Medulla oblongata (tissue), 1 donor: ENCODE results near the gene RPS6KC1.
"Not testable (repeated sequence)": the region's sequence is repeated elsewhere in the genome, so short reads cannot be mapped to it uniquely, and the experiment has no call there.

Experiments
- DNase-seq: peaks from one replicate; pipeline ENCODE4 v3.0.0-alpha.2; 2015; ENCODE audit errors: extremely low spot score

RPS6KC1 gene, protein sequence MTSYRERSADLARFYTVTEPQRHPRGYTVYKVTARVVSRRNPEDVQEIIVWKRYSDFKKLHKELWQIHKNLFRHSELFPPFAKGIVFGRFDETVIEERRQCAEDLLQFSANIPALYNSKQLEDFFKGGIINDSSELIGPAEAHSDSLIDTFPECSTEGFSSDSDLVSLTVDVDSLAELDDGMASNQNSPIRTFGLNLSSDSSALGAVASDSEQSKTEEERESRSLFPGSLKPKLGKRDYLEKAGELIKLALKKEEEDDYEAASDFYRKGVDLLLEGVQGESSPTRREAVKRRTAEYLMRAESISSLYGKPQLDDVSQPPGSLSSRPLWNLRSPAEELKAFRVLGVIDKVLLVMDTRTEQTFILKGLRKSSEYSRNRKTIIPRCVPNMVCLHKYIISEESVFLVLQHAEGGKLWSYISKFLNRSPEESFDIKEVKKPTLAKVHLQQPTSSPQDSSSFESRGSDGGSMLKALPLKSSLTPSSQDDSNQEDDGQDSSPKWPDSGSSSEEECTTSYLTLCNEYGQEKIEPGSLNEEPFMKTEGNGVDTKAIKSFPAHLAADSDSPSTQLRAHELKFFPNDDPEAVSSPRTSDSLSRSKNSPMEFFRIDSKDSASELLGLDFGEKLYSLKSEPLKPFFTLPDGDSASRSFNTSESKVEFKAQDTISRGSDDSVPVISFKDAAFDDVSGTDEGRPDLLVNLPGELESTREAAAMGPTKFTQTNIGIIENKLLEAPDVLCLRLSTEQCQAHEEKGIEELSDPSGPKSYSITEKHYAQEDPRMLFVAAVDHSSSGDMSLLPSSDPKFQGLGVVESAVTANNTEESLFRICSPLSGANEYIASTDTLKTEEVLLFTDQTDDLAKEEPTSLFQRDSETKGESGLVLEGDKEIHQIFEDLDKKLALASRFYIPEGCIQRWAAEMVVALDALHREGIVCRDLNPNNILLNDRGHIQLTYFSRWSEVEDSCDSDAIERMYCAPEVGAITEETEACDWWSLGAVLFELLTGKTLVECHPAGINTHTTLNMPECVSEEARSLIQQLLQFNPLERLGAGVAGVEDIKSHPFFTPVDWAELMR

DNA sequence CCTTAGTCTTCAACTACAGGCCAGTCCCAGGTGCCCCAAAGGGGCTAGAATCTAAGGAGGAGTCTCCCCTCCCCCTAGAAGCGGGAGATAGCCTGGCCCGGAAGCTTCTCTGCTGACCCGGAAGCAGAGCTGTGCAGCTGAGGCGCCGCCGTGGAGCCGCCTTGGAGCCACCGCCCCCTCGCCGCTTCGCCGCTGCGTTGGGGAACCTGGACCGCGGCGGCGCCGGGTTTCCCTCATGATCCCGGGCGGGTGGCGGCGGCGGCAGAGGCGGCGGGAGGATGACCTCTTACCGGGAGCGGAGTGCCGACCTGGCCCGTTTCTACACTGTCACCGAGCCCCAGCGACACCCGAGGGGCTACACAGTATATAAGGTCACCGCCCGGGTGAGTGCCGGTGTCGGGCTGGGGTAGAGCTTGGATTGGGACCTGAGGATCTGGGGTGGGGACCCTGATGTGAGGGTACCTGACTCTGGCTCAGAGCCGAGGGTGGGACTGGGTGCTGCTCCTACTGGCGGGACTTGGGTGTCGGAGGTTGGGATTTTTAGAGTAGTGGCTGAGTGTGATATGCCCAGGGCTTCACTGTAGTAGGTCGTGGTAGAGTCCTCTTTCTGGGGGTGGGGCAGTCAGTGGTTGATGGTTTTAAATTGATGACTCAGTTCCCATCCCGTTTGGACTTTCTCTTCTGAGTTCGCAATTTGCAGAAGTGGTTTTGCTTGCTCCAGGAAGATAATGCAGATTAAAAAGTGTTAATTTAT is at the start of gene RPS6KC1:
RPS6KC1 (plus strand) TSS at position 115 of the 754 bp plus-strand sequence; CDS start at position 279, 164 bp downstream.
- DNase-seq: peak; percentile 84

DNA sequence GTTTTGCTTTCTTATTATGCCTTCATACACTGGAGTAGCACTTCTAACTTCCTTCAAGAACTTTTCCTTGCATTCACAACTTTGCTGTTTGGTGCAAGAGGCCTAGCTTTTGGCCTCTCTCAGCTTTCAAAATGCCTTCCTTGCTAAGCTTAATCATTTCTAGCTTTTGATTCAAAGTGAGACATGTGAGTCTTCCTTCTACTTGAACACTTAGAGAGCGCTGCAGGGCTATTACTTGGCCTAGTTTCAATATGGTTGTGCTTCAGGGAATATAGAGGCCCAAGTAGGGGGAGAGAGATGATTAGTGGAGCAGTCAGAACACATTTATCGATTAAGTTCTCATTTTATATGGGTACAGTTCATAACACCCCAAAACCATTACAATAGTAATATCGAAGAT is 47.8 kb upstream of the RPS6KC1 start:
- DNase-seq: no peak

DNA sequence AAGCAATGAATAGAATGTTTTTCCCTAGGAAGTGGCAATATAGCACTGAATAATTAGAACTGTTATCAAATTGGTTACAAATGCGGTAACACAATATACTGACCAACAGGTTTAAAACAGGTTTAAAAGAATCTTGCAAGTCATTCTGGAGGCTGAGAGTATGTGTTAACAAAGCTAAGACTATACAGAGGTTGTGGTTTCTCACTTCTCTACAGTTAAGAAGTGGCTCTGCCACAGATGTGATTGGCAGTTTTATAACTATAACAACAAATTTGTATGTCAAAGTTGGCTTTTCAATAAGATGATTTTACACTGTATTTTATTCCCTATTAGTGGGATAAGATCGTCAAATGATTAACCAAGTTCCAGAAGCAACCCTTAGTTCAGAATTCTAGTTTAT is 42.5 kb upstream of the RPS6KC1 start:
- no peak for DNase-seq

DNA sequence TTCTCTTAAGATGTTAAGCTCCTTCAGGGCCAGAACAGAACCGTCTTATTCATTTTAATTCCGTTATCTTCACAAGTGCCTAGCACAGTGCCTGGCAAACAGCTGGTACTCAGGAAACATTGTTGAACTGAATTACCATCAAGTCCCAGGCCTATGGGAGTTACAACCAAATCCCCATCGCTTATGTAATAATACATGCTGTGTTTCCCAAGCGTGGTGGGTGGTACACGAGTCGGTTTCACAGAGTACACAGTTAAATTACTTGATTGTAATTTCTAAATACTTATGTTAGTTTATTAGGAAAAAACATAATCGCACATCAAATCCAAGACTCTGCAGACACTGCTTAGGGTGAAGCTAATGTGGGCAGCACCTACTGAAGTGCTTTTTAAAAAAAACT is 36.4 kb upstream of the RPS6KC1 start:
- peak; percentile 17 for DNase-seq

DNA sequence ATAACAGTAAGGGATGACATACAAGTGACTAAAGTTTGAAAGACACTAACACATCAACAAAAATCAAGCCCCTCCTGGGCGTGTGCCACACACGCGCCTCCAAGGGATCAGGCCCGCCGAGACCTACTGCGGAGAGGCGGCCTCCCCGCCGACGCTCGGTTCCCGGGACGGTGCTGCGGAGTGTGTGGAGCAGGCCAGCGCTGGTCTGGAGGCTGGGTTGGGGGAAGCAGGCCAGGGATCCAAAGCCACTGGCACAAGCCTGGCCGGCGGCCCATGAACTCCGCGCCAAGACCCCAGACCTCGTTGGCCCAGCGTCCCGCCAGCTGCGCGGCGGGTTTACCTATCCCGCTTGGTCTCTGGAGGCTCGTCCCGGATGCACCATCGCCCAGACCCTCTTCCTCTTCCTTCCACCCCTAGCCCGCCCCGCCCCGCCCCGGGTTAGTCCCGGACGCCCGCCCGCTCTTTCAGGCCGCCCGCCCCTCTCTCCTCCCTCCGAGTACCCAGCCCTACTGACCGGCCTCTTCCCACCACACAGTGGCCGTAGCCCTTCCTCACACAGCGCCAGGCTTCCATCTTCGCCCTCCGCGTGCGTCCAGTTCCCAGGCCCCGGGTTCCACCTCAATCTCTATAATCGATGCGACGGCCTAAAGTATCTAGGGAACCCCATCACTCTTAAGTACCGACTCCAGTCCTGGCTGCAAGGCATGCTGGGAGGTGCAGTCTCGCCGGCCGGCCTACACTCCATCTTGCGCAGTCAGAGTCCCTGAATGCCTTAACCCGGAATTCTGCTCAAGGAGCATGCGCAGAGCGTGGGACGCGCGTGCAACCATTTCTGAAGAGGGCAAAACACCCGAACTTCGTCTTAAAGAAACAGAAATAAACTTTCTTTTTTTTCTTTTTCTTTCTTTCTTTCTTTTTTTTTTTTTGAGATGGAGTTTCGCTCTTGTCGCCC is 35.7 kb upstream of the RPS6KC1 start, which contains the start of gene ANGEL2:
ANGEL2 (minus strand) TSS at position 769 of the 952 bp plus-strand sequence; CDS start at position 573, 196 bp downstream.
- DNase-seq: peak; percentile 99

DNA sequence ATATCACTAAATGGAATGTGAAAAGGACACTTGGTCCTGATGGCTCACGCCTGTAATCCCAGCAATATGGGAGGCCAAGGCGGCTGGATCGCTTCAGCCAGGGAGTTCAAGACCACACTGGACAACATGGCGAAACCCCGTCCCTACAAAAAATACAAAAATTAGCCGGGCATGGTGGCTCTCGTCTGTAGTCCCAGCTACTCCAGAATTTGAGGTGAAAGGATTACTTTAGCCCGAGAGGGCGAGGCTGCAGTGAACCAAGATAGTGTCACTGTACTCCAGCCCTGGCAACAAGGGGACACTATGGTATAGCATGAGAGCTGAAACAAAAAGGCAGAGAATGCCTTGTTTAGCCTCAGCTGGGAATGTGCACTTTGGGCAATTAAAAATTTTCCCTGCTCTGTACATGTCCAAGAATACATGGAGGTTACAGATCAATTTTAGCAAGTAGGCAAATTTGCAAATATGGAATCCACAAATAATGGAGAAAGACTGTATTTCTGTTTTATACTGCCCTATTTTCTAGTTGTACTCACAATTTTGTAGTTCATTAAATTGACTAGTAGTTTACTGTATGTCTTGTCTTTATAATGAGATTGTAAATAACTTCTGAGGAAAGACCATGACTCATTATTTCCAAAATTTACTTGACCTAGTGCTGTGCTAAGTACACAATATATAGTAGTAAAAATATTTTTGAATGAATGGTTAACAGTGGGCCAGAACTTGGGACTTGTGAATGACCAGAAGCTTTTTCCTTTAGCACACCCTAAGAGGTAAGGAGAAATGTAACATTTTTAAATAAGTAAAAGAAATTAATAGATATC is 33.4 kb upstream of the RPS6KC1 start:
- no peak for DNase-seq

DNA sequence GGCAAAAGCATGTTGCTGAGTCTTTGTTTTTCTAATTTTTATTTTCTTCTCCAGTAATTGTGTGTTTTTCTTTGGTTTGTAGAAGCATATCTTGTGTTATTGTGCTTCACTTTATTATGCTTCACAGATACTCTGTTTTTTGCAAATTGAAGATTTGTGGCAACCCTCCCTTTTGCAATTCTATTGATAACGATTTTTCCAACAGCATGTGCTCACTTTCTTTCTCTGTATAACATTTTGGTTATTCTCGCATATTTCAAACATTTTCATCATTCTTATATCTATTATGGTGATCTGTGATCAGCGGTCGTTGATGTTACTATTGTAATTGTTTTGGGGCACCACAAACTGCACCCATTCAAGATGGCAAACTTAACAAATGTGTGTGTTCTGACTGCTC is 31.6 kb upstream of the RPS6KC1 start:
- no peak for DNase-seq

DNA sequence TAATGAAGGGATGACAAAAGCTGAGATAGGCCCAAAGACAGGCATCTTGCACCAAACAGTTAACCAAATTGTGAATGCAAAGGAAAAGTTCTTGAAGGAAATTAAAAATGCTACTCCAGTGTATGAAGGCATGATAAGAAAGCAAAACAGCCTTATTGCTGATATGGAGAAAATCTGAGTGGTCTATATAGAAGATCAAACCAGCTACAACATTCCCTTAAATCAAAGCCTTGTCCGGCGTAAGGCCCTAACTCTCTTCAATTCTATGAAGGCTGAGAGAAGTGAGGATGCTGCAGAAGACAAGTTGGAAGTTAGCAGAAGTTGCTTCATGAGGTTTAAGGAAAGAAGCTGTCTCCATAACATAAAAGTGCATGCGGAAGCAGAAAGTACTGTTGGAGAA is 31.0 kb upstream of the RPS6KC1 start:
- DNase-seq: no peak

DNA sequence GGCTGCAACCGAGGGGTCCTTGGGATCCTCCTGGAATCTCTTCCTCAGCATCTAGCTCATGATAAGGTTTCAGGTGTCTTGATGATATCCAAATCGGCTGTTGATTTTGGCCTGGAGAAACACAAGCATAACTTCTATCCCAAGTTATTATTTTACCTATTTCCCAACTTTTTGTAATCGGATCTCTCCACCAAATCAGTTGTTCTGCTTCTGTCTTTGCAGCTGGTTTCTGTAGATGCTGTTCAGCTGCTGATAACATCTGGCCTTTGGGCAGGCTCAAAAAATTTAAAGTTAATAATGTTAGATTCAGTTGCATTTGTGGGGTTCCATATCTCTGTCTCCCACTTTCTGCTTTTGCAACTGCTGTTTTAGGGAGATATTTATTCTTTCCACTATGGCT is 24.0 kb upstream of the RPS6KC1 start:
- not testable (repeated sequence) for DNase-seq

DNA sequence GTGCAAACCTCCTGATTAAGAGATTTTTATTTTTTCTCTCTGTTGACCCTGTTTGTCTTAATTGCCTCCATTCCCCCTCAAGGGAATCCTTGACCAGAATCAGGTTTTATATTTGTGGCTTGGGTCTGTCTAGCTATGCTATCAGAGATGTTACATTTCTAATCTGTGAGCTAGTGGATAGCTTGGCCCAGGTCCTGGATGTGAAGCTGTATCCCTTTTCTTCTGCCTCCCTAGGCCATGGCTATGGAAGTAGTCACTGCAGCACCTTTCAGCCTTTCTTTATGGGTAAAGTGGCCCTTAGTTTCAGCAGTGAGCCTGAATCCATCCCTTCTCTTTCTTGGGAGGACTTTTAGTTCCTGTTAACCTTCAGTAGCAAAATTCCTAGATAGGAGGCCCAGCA is 18.4 kb upstream of the RPS6KC1 start:
- DNase-seq: no peak

DNA sequence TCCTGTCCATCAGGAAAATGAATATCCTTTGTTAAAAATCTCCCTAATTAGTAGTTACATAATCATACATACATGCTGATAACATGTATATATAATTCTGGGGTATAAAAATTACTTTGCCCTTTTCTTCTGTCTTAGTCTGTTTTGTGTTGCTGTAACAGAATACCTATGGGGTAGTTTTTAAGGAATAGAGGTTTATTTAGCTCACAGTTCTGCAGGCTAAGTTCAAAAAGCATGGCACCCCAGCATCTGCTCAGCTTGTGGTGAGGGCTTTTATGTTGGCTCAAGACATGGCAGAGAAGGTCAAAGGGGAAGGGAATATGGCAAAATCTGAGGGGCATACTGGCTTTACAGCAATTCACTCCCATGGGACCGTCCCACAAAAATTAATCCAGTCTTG is 16.3 kb upstream of the RPS6KC1 start:
- no peak for DNase-seq

DNA sequence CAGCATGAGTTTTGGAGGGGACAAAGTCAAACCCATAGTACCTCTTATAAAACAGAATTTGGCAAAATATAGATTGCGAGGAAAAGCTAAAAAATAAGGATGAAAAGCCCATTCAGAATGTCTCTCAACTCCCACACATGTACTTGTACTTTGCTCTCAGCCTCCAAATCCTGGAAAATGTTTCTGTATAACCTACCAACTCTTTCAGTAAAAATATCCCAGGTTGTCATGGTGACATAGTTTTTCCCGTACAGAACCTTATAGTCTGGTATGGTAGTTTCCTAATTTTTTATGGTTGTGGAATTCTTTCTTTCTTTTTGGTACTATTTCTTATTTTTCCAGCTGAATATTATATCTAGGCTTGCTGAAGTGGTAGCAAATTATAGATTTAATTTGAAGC is 15.5 kb upstream of the RPS6KC1 start:
- no peak for DNase-seq

DNA sequence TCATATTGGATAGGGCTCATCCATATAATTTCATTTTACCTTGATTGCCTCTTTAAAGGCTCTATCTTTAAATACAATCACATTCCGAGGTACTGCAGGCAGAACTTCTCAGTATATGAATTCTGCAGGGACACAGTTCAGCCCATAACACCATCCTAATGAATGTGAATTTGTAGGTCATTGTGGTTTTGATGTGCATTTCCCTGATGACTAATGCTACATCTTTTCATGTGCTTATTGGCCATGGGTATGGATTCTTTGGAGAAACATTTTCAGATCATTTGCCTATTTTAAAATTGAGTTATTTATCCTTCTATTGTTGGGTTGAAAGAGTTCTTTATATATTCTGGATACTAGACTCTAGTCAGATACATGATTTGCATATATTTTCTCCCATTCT is 9.6 kb upstream of the RPS6KC1 start:
- DNase-seq: no peak

DNA sequence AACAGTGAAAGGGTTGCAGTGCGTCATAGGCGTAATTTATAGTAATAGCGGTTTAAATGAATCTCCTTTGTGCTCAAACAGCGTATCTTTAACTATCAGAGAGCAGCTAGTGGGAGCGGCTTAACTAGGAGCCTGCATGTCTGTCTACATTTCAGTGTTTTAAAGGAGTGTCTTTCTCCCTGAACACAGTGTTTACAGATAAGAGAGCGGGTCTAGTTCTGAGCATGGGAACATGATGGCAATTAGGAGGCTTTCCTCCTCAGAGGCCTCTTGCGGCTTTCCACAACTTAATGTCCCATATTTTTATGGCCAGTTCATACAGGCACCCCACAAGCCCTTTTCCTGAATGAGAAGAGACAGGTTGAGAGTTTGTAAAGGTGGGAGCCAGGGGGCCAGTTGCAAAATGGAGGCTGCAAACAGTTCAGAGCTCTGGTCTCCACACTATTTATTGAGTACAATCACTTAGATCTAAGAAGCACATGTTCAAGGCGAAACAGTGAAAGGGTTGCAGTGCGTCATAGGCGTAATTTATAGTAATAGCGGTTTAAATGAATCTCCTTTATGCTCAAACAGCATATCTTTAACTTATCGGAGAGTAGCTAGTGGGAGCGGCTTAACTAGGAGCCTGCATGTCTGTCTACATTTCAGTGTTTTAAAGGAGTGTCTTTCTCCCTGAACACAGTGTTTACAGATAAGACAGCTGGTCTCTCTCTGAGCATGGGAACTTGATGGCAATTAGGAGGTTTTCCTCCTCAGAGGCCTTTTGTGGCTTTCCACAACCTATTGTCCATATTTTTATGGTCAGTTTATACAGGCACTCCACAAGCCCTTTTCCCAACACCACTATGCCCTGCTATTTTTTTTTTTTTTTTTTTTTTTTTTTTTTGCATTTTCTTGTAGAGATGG is 5.5 kb upstream of the RPS6KC1 start:
- DNase-seq: not testable (repeated sequence)

DNA sequence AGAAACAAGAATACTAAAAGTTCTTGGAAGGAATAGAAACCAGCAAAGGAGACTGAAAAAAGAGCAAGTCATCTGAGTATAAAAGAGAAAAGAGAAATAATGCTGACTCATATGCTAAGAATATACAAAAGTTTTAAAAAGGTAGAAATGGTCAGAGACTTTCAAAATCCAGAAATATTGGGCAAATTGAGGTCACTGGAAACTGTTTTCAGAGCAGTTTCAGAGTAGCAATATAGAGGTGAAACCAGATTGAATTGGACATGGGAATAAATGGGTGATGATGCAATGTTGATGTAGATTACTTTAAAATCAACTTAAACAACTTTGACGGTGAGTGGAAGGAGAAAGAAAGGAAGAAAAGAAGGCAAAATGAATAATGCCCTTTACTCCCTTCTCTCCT is 1.8 kb upstream of the RPS6KC1 start:
- DNase-seq: no peak

DNA sequence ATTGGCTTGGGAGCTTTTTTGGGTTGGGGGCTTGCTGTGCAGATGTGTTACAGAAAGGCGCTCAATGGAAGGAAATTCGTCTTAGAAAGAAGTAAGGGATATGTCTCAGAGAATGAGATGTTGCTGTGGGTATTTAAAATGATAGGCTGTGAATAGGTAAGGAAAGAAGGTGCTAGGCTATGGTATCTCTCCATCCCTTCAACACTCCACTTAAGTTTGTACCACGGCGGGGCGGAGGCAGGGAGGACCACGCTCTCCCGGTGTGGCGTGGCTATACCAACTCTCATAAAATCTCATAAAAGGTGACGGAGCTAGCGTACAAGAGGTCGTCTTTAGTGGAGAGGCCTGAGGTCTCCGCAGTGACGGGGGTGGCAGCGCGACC is 305 bp upstream of the RPS6KC1 start:
- DNase-seq: no peak

DNA sequence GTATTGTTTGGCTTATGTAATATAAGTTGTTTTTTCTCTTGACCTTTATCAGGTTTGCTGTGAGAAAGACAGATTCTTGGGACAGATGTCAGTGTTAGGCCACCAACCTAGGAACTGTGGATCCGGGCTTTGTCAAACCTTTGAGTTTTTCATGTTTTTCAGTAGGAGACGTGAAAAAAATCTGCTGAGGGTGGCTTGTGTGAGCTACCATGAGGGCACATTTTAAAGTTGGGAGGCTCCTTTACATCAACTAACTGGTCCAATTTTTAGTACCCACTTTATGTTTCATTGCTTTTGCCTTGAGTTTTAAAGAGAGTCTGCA is 801 bp downstream of the RPS6KC1 start:
- no peak for DNase-seq

DNA sequence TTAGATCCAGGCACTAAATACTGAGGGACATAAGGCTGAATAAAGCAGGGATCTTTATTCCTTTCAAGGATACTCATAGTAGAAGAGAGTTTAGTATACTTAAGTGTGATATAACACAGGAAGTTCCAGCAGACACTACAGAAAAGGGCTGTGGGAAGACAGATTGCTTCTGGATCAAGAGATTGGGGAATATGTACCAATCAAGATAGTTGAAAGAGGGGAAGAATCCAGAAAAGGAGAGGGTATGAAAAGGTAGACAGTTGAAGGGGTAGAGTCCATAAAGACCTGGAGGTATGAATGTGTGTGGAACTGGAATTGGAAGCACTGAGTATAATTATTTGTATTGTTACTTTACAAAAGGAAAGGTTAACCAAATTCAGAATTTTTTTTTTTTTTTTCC is 2.4 kb downstream of the RPS6KC1 start:
- DNase-seq: no peak

DNA sequence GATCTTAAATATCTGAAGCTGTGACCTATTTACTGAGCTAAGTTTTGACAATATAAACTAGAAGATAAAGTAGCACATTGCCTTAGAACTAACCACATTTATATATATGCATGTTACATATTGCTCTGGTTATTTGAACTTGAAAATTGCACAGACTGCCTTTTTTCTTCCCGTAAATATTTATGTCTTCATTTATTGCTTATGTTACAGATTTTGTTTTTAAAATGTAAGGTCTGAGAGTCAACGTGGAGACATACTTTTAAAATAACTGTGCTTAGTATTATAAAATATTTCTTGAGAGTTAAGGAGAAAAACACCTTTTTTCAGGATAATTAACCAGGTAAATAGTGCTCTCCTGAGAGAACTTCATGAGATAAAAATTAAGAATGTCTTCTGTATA is 3.1 kb downstream of the RPS6KC1 start:
- DNase-seq: no peak
